Measurements from ENCODE around the gene WSB1. TPM values are rescaled to one million over a fixed set of nuclear protein-coding genes. Genes with fewer than 3 reads are reported as not detected.

WSB1 gene
- total RNA-seq, 1 donor from 2014 or later, result 521 TPM

- Histone ChIP-seq H3K79me2 (ENCODE audit: low read depth) (peaks cover 68% of the 10 kb centered on the region), H3K9ac (no peak overlapping the region), H4K20me1 (ENCODE audit: low read depth) (peaks cover 67% of the 10 kb centered on the region), H3K9me3 (ENCODE audit: low read depth) (no peaks in the 10 kb centered on the region), H3K36me3 (peaks cover 48% of the 10 kb centered on the region), H2AFZ (replicated peaks) (no peak overlapping the region), H3K4me1 (no peaks in the 10 kb centered on the region), H3K4me2 (no peak overlapping the region), H3K27me3 (no peaks in the 10 kb centered on the region), H3F3A (ENCODE audit: low read depth) (no peaks in the 10 kb centered on the region), H3K4me3 (no peak overlapping the region), H3K27ac (no peak overlapping the region)
- Mint-ChIP-seq H3K27me3 (ENCODE audit: insufficient read depth, low read depth) (no peaks in the 10 kb centered on the region), H3K27ac (no peak overlapping the region), H3K36me3 (peaks cover 30% of the 10 kb centered on the region), H3K9me3 (no peaks in the 10 kb centered on the region), H3K4me1 (no peaks in the 10 kb centered on the region), H3K4me3 (no peak overlapping the region)
- DNase-seq (ENCODE audit: low spot score), result no peak
- no peak for TF ChIP-seq EZH2 (IDR thresholded peaks at IDR 0.05)
- no peak for TF ChIP-seq EZH2phosphoT487 (IDR thresholded peaks at IDR 0.05)
- no peak for TF ChIP-seq CTCF (IDR thresholded peaks at IDR 0.05)
Observed at GRCh38 chr17:27306276-27306835, 12.4 kb downstream of the WSB1 start.

- no peak overlapping the region for H3K4me3 Mint-ChIP-seq
- Histone ChIP-seq H3F3A (ENCODE audit: low read depth) (no peaks in the 10 kb centered on the region), H3K79me2 (ENCODE audit: low read depth) (peaks cover 26% of the 10 kb centered on the region), H2AFZ (replicated peaks) (no peak overlapping the region), H3K27ac (no peak overlapping the region), H3K36me3 (peaks cover 48% of the 10 kb centered on the region), H3K4me3 (no peak overlapping the region), H4K20me1 (ENCODE audit: low read depth) (peaks cover 26% of the 10 kb centered on the region), H3K27me3 (no peaks in the 10 kb centered on the region), H3K4me1 (no peaks in the 10 kb centered on the region), H3K9me3 (ENCODE audit: low read depth) (no peaks in the 10 kb centered on the region), H3K9ac (no peak overlapping the region), H3K4me2 (no peak overlapping the region)
- peaks cover 39% of the 10 kb centered on the region for H3K36me3 Mint-ChIP-seq
- no peaks in the 10 kb centered on the region for H3K27me3 Mint-ChIP-seq (ENCODE audit: insufficient read depth, low read depth)
- no peaks in the 10 kb centered on the region for H3K9me3 Mint-ChIP-seq
- no peak overlapping the region for H3K27ac Mint-ChIP-seq
- DNase-seq (ENCODE audit: low spot score), result no peak
- no peaks in the 10 kb centered on the region for H3K4me1 Mint-ChIP-seq
- TF ChIP-seq EZH2phosphoT487 (IDR thresholded peaks at IDR 0.05) (no peak), CTCF (IDR thresholded peaks at IDR 0.05) (no peak), EZH2 (IDR thresholded peaks at IDR 0.05) (no peak)
Observed at GRCh38 chr17:27310565-27311110, 16.7 kb downstream of the WSB1 start.

- peaks cover 9% of the 10 kb centered on the region for H4K20me1 ChIP-seq (ENCODE audit: low read depth)
- H3K4me3 ChIP-seq, result no peak overlapping the region
- Mint-ChIP-seq H3K27me3 (ENCODE audit: insufficient read depth, low read depth) (no peaks in the 10 kb centered on the region), H3K36me3 (peaks cover 41% of the 10 kb centered on the region), H3K9me3 (no peaks in the 10 kb centered on the region), H3K4me3 (no peak overlapping the region), H3K27ac (no peak overlapping the region), H3K4me1 (no peaks in the 10 kb centered on the region)
- no peak overlapping the region for H3K4me2 ChIP-seq
- TF ChIP-seq CTCF (IDR thresholded peaks at IDR 0.05), result no peak
- no peak for TF ChIP-seq EZH2phosphoT487 (IDR thresholded peaks at IDR 0.05)
- no peak for TF ChIP-seq EZH2 (IDR thresholded peaks at IDR 0.05)
- H3K4me1 ChIP-seq, result no peaks in the 10 kb centered on the region
- peaks cover 7% of the 10 kb centered on the region for H3F3A ChIP-seq (ENCODE audit: low read depth)
- no peak overlapping the region for H2AFZ ChIP-seq (replicated peaks)
- peaks cover 1% of the 10 kb centered on the region for H3K79me2 ChIP-seq (ENCODE audit: low read depth)
- no peak overlapping the region for H3K27ac ChIP-seq
- peaks cover 43% of the 10 kb centered on the region for H3K36me3 ChIP-seq
- H3K9me3 ChIP-seq (ENCODE audit: low read depth), result no peaks in the 10 kb centered on the region
- no peak for DNase-seq (ENCODE audit: low spot score)
- H3K9ac ChIP-seq, result no peak overlapping the region
- no peaks in the 10 kb centered on the region for H3K27me3 ChIP-seq
Observed at GRCh38 chr17:27313301-27313700, 19.4 kb downstream of the WSB1 start.

Measured in neural progenitor cell (in vitro differentiated cells).